T-helper 2 cell treated with Interferon-gamma antibody and Interleukin-4, amounts not matched to agents 100 ng/mL and 5 ng/mL, for 36 hours (primary cell): ENCODE measurements around the gene PSMB2. TPM values are rescaled to one million over a fixed set of nuclear protein-coding genes. Genes with fewer than 3 reads are reported as not detected.

ENCODE experiments used
- intact Hi-C: fragments of 100-400 bp; cut with micrococcal nuclease; formaldehyde crosslinking; loops from one replicate; pipeline ENCODE4 v1.15.1; 2023
- total RNA-seq: library from RNA; stranded (reverse); gene quantifications from 2 replicates; pipeline ENCODE4 v1.2.3, GENCODE V29; 2022

Gene PSMB2
- total RNA-seq, 1 donor from 2014 or later = 99.8 TPM

- intact Hi-C loops = loop anchor here (5.0 kb wide), 1 partner anchor 452 kb away; the partner anchor contains the start of gene SFPQ
Observed at GRCh38 chr1:35644204-35644603, 2.9 kb upstream of the PSMB2 start.

GRCh38 chr1:35642471-35642955, 1.2 kb upstream of the PSMB2 start:
- intact Hi-C loops = loop anchor here (5.0 kb wide), 1 partner anchor 450 kb away; the partner anchor contains the start of gene SFPQ

- intact Hi-C loops = loop anchor here (1.0 to 5.0 kb wide), 2 partner anchors 75 to 448 kb away; partner anchors contain the start of gene SFPQ
Observed at GRCh38 chr1:35640380-35641232, 720 bp downstream of the PSMB2 start.

- intact Hi-C loops = loop anchor here (5.0 kb wide), 1 partner anchor 130 kb away; the partner anchor contains the start of gene CLSPN
Observed at GRCh38 chr1:35637401-35637809, 3.9 kb downstream of the PSMB2 start.

GRCh38 chr1:35633547-35633946, 7.8 kb downstream of the PSMB2 start:
- intact Hi-C loops = no loop called here

GRCh38 chr1:35631396-35631795, 9.9 kb downstream of the PSMB2 start:
- intact Hi-C loops = no loop called here

- intact Hi-C loops = no loop called here
Observed at GRCh38 chr1:35629051-35629450, 12.3 kb downstream of the PSMB2 start.

- intact Hi-C loops = no loop called here
Observed at GRCh38 chr1:35623832-35624231, 17.5 kb downstream of the PSMB2 start.

GRCh38 chr1:35622510-35623178, 18.7 kb downstream of the PSMB2 start:
- intact Hi-C loops = no loop called here

- intact Hi-C loops = no loop called here
Observed at GRCh38 chr1:35619237-35620121, 21.8 kb downstream of the PSMB2 start.

GRCh38 chr1:35615440-35615839, 25.9 kb downstream of the PSMB2 start:
- intact Hi-C loops = no loop called here

- intact Hi-C loops = no loop called here
Observed at GRCh38 chr1:35611655-35612054, 29.7 kb downstream of the PSMB2 start.

- intact Hi-C loops = no loop called here
Observed at GRCh38 chr1:35605867-35606182, 35.5 kb downstream of the PSMB2 start.

- intact Hi-C loops = no loop called here
Observed at GRCh38 chr1:35605071-35605866, 36.1 kb downstream of the PSMB2 start.

GRCh38 chr1:35603941-35604340, 37.4 kb downstream of the PSMB2 start:
- intact Hi-C loops = no loop called here

- intact Hi-C loops = no loop called here
Observed at GRCh38 chr1:35603468-35603867, 37.9 kb downstream of the PSMB2 start.

- intact Hi-C loops = no loop called here
Observed at GRCh38 chr1:35600593-35600992, 40.7 kb downstream of the PSMB2 start.

- intact Hi-C loops = no loop called here
Observed at GRCh38 chr1:35599411-35599810, 41.9 kb downstream of the PSMB2 start.

- intact Hi-C loops = no loop called here
Observed at GRCh38 chr1:35598895-35599294, 42.4 kb downstream of the PSMB2 start.

GRCh38 chr1:35597870-35598269, 43.5 kb downstream of the PSMB2 start:
- intact Hi-C loops = no loop called here

GRCh38 chr1:35595684-35596083, 45.6 kb downstream of the PSMB2 start:
- intact Hi-C loops = no loop called here
